GM19023 (cell line): Measurements from ENCODE around the gene SEPTIN2.
"Not testable (repeated sequence)": the region's sequence is repeated elsewhere in the genome, so short reads cannot be mapped to it uniquely, and the experiment has no call there.

Experiments used
- ATAC-seq: cut with Tn5 transposase; IDR thresholded peaks from one replicate; pipeline ENCODE4 v1.9.1; 2021; ENCODE audit warnings: mild to moderate bottlenecking, moderate library complexity; ENCODE audit not compliant: unreplicated experiment

The SEPTIN2 gene

DNA sequence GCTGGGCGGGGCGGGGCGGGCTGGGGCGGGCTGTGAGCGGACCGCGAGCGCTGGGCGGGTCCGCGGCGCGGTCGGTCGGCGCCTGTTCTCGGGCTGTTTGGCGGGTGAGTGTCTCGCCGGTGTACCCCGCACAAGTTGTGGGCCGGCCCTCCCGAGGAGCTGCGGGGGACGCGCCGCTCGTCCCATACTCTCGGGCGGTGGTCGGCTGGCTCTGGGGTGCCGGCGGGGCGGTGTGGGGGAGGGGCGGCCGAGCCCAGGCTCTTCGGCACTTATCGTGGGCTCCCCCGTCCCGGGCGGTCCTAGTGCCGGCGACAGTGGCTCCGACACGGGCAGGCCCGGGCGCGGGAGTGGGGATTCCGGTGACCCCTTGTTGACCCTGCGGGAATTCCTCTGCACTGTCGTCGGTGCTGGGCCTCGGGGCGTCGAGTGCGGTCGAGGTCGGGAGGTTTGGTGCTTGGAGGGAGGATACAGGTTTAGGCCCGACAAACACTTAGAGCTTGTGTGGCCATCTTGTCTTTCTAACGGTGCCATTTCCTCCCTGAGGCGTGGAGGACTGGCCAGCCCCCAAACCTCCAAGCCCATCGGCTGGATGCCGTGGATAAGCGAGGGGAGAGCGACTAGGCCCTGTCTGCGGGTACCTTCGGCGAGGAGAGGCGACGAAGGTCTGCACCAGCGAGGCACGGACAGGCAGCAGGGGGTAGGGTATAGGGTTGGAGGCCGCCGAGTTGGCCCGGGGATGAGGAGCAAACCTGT lies at the start of gene SEPTIN2:
SEPTIN2 (plus strand) TSS at position 47 of the 753 bp plus-strand sequence. CDS start 8,308 bp downstream, outside the sequence.
- ATAC-seq, result peak; percentile 40

DNA sequence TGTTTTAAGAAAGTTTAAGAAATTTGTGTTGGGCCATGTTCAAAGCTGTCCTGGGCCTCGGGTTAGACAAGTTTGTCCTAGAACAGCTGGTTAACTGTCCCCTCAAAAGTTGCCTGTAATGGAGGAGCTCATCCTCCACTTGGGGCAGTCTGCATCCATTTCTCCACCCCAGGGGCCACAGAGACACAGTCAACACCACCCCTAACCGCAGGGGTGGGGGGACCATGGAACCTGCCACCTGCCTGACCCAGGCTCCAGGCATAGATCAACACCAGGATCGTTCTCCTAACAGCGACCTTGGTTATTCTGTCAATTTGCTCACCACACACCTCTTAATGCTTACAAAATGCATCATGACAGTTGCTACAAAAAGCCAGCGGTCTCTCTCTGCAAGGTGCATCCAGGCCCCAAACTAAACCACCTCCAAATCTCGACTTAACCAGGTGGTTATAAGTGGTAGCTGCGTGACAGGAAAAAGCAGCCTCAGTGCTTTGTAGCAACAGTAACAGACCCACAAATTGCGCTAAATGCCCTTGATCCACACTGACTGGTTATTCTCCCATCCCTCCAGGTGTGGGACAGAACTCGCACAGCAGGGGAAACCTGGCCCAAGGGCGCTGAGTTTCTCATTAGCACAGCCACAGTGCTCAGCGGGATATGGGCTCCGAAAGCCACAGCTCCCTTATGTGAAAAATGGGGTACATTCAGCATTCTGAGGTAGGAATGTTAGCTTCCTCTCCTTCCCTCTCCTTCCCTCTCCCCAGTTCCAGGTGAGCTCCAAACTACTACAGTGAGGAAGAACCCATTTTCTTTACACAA lies 48.3 kb upstream of the SEPTIN2 start:
- no peak for ATAC-seq

DNA sequence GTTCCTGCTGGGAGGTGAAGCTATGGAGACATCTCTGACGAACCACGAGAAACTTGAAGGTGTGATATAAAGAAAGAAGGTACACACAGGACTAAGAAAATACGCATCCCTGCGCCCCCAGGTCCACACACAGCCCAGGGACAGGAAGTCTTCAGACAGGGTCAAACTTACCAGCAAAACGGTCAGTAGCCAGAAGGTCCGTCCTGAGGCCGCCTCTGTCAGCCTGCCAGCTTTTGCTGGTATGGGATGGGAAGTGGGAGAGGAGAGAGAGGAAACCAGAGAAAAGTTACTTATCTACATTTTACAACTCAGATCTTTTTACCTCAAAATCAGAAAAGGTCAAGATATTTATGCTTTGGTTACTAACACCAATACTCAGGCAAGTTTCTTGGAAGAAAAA lies 47.4 kb upstream of the SEPTIN2 start:
- ATAC-seq, result no peak

DNA sequence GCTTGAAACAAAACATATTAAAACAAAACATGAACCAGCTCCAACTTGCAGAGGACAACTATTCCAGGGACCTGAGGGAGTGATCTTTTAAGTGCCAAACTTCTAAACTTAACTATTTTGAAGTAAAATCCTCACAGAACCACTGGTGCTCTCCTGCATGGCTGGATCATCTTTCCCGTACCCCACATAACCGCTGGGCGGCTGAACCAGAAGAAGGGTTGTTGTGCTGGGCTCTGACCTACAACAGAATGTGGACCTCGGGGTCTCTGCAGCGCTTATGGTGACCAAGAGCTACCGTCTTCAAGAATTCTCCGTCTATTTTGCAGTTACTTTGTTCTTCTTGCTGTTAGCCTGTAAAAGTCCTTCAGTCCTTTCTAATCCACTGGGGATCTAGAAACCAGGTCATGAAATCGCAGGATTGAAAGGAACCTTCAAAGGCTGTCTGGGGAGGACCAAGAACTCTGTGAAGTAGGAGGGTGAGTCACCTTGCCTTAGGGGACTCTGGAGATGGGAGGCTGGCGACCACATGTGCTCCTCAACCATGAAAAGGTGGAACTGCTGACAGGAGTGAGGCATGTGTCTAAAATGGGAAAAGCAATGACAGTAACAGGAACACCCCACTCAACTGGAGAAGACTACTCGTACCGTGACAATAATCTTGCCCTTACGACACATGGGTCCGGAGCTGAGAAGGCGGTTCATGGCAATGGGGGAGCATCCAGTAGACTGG lies 46.8 kb upstream of the SEPTIN2 start:
- ATAC-seq, result no peak

DNA sequence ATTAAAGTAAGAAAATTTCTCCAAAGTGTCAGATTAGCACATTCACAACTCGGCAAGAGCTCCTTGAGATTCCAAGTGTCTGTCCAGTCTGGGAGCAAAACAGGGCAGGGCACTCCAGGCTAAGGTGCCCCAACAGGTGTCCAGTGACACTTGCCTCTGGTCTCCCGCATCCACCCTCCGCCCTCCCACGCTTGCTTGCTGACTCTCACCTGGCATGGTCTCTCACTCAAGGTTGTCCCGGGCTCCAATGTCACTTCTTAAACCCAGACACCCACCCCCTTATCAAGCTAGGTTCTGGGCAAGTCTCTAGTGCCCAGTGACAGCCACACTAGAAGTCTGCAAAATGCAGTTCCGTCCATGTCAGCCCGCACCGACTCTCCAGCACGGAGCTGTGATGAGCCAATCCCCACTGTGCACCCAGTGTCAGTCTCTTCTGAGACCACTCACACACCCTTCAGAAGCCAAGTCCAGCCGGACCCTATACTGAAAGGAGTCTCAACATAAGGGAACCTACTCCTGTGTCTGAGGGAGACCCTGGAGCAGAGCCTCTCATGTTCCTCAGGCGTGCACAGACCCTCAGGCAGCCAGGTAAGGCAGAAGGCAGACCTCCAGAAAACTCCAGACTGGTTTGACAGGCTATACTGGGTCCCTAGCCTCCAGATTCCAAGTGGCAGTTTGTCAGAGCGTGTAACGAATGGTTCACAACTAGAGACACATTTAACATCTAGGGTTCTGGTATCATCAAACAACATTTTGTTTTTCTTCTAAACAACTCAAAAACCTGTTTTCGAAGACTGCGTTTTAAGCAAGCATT lies 45.8 kb upstream of the SEPTIN2 start:
- no peak for ATAC-seq

DNA sequence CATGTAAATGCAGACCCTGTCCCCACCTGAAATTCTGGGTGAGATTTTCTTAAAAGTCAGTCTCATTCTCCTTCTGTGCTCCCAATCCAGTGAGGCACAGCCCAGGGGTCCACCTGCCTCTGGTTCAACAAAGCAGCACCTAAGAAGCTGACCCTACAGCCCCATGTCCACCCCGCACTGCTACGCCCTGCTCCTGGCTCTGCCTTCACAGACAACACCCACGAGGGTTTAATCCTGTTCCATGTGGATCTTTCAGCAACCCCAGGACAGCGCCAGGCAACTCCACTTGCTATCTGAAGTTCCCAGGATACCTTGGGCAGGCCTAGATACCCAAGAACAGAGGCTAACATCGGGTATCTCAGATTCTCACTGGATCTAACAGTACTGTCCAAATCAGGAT lies 45.2 kb upstream of the SEPTIN2 start:
- no peak for ATAC-seq

DNA sequence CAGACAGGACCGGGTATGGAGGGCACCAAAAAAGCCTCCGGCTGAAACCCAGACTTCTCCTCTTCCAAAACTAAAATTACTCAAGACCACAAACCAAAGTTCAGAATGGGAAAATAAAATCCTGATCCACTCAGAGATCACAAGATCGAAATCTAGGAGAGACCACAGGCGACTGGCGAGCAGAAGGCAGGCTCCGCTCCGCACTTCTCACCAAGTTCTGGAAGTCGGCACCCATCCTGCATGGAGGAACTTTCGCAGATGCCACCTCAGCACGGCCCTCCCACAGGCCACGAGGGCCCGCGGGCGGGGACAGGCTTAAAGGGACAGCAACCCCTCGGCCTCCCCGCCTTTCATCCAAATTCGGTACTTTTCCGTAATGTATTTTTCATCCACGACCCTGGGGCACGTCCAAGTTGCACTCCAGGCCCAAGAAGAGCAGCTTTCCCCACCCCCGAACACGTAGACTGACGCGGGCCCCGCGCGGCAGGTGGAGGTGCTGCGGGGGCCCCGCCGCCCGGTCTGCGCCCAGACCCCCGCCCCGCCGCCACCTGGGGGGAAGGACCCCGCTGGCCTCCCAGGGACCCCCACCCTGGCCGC lies 43.9 kb upstream of the SEPTIN2 start:
- ATAC-seq, result peak; percentile 58

DNA sequence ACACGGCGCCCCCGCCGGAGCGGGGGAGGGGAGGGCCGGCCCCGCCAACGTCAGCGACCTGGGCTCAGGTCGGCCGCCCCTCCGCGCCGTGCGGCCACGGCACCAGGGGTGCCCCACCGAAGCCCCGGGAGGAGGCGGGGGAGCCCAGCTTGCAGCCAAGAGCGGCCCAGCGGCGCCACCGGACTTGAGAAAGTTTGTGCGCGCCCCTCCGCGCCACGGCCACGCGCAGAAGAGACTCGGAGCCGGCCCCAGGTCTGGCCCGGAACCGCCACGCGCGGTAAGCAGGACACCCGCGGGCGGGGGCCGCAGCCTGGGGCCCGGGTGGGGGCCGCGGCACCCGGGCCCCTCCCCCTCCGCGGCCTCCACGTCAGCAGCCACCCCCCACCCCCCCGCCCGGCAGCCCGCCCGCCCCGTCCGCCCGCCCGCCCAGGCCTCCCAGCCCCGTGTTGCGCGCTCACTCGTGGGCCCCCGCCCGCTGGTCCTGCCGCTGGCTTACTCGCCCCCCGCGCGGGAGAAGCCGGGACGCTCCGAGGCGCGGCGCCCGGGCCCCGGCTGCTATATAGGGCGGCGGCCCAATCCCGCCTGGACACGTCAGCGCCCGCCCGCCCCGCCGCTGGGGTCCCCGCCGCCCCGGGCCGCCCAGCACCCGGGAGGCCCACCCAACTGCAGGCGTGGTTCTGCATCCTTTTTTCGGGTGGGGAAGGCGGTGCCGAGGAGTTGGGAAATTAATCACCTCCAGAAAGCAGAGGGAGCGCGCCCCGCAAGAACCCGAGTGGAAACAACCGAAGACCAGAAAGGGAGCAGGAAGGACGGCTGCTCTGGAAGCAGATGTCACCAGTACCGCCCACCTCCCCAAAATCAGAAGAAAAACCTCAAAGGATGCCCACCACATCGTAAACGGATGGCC lies 43.2 kb upstream of the SEPTIN2 start:
- ATAC-seq, result peak; percentile 54

DNA sequence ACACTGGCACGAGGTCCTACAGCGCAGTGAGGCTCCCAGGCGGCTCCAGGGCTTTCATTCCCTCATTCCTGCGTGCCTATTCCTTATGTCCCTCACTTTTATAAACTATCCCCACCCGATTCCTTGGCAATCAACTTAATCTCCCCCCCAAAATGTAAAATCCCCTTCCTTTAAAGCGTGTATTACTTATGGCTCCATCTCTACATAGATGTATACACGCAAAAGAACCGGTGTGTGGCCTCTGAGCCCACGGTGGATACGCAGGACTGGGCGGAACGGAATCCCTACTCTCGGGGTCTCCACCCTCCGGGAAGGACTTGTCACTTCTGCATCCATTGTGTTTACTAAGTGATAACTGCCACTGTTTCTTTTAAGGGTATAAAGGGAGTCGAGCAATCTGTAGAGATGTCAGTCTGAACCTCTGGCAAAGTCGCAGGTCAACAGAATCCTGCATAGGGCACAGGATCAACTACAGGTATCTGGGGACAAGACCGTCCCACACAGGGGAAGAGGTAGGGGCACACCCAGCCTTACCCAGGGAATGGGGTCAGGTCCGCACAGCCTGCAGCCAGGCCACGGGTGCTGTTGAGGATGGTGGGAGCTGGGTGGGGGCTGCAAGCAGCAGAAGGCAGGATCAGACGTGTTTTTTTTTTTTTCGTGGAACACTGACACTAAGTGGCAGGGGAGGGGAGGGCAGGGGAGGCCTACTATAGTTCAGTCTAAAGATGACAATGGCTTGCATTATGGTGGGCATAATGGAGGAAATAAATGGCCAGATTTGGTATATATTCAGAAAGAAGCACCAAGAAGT lies 42.3 kb upstream of the SEPTIN2 start:
- ATAC-seq, result no peak

DNA sequence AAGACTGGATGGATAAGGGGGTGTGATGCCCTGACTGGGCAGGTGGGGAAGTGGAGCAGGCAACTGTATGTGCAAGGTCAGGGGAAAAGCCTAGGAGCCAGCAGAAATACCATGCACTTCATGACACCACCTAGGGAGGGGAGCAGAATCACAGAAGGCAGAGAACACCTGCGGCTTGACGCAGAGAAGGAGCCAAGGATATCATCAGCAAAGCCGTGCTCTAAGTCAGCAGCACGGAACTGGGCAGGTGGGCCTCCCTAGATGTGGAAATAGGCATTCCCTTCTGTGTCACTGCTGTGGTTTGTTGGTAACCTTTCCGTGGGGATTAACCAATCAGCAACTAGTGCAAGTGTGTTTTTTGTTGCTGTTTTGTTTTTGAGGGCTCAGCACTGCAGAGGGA lies 41.6 kb upstream of the SEPTIN2 start:
- ATAC-seq, result no peak

DNA sequence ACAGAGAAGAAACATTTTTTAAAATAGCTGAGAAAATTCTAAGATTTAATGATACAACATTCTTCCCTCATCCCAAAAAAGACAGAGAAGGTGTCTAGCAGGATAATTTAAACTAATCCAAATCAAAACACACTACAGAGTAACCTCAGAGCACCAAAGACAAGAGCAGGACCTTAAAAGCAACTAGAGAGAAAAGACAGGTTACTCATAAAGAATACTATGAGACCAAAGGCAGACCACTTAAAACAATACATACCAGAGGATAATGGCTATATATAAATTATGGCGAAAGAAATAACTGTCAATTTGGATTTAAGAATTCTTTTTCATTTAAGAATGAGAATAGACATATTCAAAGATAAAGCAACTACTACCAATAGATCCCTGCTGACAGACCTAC lies 40.2 kb upstream of the SEPTIN2 start:
- no peak for ATAC-seq

DNA sequence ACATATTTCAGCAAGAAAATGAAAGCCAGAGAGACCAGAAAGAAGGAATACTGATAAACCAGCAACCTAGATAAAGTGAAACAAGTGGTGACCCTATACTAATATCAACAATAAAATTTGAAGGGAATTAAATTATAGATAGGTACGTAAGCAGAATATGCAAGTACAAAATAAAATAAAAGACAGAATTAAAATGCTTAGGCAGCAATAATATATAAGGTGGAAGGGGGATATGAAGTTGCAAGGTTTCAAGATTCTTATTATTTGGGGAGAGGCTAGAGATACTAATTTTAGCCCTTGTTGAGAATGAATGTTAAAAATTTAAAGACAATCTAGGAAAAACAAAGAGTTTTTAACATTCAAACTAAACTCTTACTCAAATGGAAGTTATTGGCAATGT lies 39.8 kb upstream of the SEPTIN2 start:
- ATAC-seq, result no peak

DNA sequence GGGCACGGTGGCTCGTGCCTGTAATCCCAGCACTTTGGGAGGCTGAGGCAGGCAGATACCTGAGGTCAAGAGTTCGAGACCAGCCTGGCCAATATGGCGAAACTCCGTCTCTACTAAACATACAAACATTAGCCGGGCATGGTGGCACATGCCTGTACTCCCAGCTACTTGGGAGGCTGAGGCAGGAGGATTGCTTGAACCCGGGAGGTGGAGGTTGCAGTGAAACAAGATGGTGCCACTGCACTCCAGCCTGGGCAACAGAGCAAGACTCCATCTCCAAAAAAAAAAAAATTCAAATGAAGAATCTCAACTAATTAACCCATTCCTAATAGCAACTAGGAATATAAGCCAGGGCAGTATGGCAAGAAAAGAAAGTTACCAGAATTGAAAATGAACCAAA lies 37.4 kb upstream of the SEPTIN2 start:
- not testable (repeated sequence) for ATAC-seq

DNA sequence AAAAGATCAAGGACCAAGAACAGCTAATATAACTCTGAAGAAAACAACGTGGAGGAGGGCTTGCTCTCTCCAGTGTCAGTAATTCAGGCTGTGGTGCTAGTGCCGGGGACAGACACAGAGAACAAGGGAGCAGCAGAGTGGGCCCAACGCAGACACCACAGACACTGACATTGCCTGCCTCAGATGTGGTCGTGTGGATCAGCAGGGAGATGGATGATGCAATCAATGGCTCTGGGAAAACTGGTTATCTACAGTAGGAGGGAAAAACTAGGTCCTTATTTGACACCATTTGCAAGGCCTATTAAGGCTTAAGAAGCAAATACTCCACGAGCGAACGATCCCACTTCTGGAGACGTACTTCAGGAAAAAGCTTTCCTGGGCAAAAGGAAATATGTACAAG lies 36.3 kb upstream of the SEPTIN2 start:
- ATAC-seq, result no peak

DNA sequence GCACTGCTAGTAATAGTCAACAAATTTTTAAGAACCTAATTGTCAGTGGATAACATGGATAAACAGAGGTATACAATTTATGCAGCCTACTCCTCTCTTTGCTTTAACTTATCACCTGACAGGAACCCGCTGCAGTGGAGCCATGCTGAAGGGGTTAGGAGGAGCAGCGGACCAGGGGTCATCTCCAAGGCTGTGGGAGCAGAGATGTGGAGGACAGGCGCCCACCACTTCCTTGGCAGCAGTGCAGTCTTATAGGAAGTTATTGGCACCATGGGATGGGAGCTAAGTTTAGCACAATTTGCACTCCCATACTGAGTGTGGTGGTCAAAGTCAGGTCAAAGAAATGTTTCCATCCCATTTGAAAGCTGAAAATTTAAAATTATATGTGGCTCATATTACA lies 35.9 kb upstream of the SEPTIN2 start:
- no peak for ATAC-seq

DNA sequence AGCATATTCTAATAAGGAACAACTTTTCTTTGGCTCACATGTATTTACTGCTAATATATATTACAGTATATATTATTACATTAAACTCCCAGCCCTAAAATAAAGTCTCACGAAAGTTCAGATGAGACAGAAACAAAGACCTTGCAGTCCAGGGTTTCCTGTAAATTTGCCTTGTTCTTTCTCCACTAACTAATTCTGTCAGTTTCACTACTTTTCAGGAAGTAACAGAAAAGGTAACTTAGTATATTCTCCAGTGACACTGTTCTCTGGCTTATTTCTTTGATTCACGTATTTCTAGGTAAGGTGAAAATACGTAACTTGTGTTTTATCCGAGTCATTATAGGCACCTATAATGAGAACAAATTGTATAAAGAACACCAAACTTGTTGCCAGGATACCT lies 35.4 kb upstream of the SEPTIN2 start:
- ATAC-seq, result no peak

DNA sequence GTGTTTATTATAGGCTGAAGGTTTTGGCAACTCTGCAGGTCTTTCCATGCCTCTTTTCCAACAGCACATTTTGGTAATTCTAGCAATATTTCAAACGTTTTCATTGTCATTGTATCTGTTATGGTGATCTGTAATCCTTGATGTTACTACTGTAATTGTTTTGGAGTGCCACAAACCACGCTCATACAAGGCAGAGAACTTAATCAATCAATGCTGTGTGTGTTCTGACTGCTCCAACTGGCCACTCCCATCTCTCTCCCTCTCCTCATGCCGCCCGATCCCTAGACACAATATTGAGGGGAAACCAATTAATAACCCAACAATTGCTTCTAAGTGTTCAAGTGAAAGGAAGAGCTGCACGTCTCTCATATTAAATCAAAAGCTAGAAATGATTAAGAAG lies 33.2 kb upstream of the SEPTIN2 start:
- ATAC-seq, result no peak

DNA sequence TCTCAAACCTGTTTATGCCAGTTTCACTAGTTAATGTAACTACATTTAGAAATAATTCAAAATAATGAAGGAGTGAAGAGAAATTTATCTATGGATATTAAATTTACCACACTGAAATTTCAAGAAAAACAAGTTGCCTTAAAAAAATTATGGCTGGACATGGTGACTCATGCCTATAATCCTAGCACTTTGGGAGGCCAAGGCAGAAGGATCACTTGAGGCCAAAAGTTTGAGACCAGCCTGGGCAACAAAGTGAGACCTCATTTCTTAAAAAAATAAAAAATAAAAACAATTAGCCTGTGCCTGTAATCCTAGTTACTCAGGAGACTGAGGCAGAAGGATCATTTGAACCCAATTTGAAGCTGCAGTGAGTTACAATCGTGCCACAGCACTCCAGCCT lies 30.1 kb upstream of the SEPTIN2 start:
- no peak for ATAC-seq
